NCI-H2171 treated with DMSO at 0.1 percent for 48 hours (cell line): ENCODE results near the gene MMAB.

Experiments used
- DNase-seq: peaks from one replicate; lab custom pipeline; 2025; lab: John Stamatoyannopoulos, UW

The MMAB gene

GRCh38 chr12:109559200-109559505 is 14.2 kb downstream of the MMAB start:
- DNase-seq: no peak

GRCh38 chr12:109558374-109559199 is 14.7 kb downstream of the MMAB start:
- no peak for DNase-seq

- DNase-seq: no peak
These were observed 15.5 kb downstream of the MMAB start for GRCh38 chr12:109557805-109558204.

GRCh38 chr12:109557200-109557599 is 16.1 kb downstream of the MMAB start:
- DNase-seq: no peak

- DNase-seq: no peak
These were observed 17.6 kb downstream of the MMAB start for GRCh38 chr12:109555431-109556315.

DNA sequence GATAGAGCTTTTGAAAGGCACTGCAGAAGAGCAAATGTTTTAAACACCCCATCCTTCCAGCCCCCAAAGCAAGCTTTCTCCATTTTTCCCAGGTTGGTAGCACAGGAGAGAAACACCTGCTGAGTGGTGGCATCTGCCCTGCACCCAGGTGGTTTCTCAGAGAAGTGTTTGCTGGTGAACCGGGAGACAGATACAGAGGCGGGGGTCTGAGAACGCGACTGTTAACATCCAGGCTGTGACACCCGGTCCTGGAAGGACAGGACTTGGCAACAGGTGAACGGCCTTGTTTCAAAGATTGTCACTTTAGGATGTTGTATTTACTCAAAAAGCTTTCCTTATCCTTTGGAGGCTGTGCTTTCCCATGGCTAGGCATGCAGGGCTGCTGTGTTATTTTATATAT is 18.5 kb downstream of the MMAB start:
- DNase-seq: peak; percentile 29

- DNase-seq: no peak
These were observed 19.3 kb downstream of the MMAB start for GRCh38 chr12:109553906-109554500.

DNA sequence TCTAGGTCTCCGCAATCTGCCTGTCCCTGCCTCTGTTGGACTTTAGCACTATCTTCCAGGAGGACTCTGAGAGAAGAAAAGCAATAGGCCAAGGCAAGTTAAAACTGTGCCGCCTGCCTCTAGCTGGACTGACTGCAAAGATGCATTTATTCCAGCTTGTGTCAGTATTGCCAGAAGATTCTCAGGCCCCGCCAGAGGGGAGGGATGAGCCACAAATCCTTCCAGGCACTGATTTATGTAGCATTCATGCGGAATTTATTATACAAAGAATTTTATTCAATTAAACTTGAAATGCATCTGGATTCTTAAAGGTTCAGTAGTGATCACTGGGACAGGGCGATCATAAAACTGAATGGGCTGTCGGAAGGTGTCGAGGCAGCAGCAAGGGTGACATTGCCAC is 19.8 kb downstream of the MMAB start:
- DNase-seq: no peak

- no peak for DNase-seq
These were observed 20.3 kb downstream of the MMAB start for GRCh38 chr12:109552971-109553370.

DNA sequence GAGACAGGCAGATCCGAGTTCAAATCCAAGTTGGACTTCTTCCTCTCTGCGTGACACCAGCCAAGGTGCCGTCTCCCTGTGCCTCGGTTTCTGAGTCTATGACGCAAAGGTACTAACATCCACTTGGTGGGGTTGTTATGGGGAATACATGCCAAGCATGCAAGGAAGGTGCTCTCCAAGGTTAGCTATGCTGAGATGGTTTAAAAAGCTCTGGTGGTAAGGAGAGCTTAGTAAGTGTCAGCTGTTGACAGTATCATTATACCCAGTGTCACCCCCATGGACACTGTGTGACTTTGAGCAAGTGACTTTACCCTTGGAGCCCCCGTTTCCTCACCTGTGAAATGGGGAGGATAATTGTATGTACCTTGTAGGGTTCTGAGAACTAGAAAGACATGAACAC is 22.2 kb downstream of the MMAB start:
- DNase-seq: no peak

DNA sequence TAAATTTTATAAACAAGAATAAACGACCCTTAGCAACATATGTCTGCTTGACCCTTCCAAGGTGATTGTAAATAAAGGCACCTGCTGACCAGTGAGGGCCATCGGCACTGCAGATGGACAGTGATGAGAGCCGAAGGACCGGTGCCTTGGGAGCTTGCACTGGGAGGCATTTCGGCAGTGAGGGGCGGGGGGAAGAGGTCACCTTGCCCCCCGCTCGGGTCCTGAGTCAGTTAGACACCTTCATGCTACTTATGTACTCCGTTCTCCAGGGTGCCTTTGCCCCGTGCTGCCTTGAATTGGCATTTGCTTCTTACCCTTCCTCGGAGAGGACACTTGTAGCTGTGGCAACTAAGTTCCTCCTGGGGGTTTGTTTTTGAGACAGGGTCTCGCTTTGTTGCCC is 23.0 kb downstream of the MMAB start:
- DNase-seq: no peak

DNA sequence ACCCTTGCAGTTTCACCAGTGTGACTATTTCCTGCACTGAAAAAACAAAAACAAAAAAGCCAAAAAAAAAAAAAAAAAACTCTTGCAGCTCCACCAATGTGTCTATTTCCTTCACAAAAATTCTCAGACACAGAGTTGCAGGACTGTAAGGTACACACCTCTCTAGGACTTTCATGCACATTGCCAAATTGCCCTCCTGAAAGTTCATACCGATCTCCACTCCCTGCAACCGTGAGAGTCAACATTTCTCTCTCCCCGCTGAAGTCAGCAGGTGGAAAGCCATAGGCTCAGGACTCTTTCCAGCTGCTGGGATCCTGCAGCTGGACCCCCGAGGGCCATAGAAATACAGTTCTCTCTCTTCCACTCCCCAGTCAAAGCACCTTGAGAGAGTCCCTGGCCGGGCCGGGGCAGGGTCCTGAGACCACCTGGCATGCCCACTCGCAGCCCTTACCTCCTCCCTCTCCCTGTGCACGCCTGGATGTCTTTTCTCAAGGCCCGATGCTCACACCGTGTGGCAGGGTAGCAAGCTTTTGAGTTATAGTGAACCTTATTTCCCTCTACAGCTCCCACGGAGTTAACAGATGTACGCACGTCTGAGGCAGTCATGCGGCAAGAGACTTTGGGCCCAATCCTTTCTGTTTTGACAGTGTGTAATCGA is 23.6 kb downstream of the MMAB start:
- peak; percentile 60 for DNase-seq

DNA sequence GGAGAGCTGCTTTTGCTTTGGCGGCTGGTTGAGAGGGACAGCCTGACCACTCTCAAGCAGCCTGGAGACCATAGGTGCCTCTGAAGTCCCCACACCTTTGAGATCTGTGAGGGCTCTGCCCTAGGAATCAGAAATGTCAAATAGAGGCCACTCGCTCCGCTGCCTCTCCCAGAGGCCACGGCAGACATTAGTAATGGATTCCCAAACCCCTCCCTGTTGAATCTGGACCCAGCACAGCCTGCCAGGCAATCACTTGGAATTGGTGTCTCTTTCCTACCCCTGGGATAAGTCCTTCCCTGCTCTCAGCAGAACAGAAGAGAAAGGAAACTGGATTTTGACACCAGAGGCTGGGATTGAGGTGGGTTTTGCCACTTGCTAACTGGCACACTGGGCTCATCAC is 25.0 kb downstream of the MMAB start:
- DNase-seq: no peak

DNA sequence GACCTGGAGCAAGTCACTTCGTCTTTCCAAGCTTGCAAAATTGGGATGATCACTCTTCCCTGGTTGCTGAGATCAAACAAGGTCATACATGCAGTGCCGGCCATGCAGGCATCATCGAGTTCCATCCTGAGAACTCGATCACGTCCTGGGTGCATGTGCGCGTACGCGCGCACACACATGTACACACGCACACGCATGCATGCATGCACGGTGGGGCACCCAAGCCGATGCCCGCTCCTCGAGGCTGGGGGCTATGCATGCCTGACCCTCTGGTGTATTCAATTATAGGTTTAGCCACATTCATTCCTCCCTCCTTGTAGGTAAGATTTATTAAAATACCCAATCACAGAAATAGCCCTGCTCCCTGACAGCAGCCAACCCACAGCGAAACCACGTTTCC is 26.0 kb downstream of the MMAB start:
- no peak for DNase-seq

- DNase-seq: no peak
These were observed 27.5 kb downstream of the MMAB start for GRCh38 chr12:109545826-109546225.

DNA sequence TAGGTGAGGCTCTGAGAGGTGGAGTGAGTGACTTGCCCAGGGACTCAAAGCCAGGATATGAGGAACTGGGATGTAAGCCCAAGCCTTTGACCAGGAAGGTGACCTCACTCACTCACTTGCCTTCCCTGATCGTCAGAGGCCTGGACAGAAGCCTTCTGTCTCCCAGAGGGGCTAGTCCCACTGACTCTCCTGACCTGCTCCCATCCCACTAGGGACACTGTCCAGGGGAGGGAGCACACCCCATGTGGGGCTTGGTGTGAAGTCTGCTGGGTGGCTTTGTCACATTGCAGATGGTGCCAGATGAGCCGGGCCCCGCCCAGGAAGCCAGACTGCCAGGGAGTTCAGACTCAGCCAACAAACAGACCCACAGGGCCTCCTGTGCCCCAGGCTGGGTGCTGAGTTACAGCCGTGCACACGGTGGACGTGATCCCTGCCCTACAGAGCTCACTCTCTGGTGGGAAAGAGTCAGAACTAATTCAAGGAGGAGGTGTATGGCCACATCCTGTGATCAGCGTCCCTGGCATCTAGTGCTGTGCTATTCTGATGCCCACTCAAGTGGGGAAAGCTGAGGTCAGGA is 28.3 kb downstream of the MMAB start:
- peak; percentile 82 for DNase-seq

DNA sequence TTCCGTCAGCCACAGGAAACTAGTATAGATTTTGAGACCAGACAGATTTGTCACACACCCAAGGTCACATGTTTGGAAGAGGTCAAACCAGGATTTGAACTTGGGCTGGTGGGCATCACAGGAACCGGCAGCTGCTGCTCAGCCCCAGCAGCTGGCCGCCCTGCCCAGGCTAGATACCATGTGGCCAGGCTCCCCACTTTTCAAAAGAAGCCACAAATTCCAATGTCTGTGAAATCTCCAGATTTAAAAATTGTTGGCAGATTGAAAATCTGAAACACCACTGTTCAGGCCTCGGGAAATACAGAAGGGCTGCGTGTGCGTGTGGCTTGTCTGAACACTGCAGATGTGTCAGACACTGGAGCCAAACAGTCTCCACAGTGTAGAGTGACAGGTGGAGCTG is 30.4 kb downstream of the MMAB start:
- DNase-seq: peak; percentile 12

DNA sequence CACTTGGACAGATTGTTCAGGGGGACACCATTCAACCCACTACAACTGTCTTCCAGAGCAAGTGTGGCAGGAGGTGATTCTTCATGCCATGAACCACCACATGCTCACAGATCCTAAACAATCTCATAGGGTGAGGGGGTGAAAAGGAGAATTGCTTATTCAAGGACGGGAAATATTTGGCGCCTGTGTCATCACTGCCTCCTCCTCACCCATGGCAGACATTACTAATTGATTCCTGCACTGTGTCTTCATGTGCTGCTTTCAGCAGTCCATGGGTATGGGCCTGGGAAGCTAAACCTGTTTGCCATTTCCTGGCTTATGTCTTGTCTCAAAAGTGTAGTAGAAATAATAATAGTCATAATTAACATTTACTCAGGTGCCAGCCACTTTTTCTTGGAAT is 31.3 kb downstream of the MMAB start:
- no peak for DNase-seq

DNA sequence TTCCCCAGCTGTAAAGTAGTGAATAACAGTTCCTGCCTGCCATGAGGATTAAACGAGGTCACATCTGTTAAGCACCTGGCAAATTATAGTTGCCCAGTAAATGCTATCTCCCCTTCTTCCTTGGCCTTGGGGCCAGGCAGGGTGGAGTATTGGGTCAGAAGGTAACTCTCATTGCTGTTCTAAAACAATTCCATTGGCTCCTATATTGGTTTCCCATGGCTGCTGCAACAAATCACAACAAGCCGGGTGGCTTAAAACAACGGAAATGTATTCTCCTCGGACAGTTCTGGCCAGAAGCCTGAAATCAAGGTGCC is 31.9 kb downstream of the MMAB start:
- DNase-seq: no peak

GRCh38 chr12:109540526-109541412 is 32.5 kb downstream of the MMAB start:
- no peak for DNase-seq

- DNase-seq: no peak
These were observed 33.8 kb downstream of the MMAB start for GRCh38 chr12:109539508-109539907.
